DMS114 treated with DMSO at 0.1 percent for 48 hours (cell line): ENCODE data around the gene METTL2B.

ENCODE experiments used
- DNase-seq: peaks from one replicate; lab custom pipeline; 2025; ENCODE audit not compliant: unreplicated experiment; lab: John Stamatoyannopoulos, UW

METTL2B gene, protein sequence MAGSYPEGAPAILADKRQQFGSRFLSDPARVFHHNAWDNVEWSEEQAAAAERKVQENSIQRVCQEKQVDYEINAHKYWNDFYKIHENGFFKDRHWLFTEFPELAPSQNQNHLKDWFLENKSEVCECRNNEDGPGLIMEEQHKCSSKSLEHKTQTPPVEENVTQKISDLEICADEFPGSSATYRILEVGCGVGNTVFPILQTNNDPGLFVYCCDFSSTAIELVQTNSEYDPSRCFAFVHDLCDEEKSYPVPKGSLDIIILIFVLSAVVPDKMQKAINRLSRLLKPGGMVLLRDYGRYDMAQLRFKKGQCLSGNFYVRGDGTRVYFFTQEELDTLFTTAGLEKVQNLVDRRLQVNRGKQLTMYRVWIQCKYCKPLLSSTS

DNA sequence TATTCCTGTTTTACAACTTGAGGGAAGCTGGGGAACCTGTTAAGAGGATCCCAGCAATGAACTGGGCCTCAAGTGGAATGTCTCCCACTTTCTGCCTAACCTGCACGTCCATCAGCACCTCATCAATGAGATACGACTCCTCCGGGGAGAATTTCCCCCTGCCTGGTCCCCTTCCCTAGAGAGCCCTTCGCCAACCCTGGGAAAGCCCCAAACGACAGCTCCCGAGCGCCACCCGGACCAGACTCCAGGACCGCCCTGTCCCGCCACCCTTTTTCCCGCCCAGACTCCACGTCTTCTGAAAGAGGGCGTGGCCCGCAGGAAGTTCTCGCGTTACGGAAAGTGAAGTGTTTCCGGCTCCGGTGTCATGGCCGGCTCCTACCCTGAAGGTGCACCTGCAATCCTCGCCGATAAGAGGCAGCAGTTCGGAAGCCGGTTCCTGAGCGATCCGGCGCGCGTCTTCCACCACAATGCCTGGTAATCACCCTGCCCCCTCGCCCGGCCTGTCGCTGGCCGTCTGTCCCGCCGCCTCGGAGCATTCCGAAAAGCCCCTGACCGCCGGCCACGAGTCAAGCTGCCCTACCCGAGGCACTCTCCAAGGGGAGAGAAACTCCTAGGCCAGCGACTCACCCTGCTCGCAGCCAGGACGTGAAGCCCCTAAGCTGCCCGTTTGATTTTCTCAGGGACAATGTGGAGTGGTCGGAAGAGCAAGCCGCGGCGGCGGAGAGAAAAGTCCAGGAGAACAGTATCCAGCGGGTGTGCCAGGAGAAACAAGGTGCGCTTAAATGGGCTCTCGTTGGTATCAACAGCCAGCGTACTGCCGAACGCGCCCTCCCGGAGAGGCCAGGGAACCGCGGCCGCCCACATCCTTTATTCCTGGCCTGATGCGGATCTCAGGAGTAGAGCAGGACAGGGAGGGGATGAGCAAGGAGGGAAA, at the start of gene METTL2B:
Gene METTL2B, plus strand, starts transcription at position 347 of the 934 bp plus-strand sequence. Its CDS starts 18 bp downstream, at position 365.
- DNase-seq, result peak; percentile 86

GRCh38 chr7:128427289-128427891, 49.2 kb upstream of the METTL2B start:
- DNase-seq, result peak; percentile 46

DNA sequence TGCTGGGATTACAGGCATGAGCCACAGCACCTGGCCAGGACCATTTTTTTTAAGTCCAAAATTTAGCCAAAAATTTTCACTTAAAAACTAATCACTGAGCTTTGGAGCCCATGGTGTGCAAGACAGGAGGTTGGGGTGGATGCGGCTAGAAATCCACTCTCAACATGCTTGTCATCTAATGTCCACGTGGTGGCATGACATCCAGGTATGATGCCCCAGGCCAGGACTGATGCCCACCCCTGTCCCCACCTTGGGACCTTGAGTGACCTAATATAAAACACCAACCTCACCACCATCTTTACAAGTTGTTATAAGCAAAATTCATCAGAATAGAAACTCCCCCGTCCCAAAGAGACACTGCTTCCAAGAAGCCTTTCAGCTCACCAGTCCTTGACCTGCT, 46.3 kb upstream of the METTL2B start:
- no peak for DNase-seq

- no peak for DNase-seq
Measured at GRCh38 chr7:128431221-128431620, 45.3 kb upstream of the METTL2B start.

DNA sequence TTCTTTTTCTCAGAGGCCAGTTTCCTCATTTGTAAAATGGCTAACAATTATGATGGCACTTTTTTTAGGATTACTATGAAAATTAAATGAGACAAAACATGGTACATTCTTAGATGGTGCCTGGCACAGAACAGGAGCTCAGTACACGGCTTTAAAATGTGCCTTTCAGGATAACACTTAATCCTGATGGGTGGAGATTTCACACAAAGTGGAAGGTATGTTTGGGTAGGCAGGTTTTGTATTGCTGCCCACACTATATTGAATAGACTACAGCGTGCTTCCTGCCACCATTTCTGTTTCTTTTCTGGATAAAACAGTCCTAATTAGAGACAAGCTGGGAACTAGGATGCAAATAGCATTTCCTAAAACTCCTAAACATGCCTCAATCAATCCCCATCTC, 44.8 kb upstream of the METTL2B start:
- DNase-seq, result no peak

- DNase-seq, result no peak
Measured at GRCh38 chr7:128434413-128435326, 41.9 kb upstream of the METTL2B start.

- no peak for DNase-seq
Measured at GRCh38 chr7:128435327-128435686, 41.2 kb upstream of the METTL2B start.

DNA sequence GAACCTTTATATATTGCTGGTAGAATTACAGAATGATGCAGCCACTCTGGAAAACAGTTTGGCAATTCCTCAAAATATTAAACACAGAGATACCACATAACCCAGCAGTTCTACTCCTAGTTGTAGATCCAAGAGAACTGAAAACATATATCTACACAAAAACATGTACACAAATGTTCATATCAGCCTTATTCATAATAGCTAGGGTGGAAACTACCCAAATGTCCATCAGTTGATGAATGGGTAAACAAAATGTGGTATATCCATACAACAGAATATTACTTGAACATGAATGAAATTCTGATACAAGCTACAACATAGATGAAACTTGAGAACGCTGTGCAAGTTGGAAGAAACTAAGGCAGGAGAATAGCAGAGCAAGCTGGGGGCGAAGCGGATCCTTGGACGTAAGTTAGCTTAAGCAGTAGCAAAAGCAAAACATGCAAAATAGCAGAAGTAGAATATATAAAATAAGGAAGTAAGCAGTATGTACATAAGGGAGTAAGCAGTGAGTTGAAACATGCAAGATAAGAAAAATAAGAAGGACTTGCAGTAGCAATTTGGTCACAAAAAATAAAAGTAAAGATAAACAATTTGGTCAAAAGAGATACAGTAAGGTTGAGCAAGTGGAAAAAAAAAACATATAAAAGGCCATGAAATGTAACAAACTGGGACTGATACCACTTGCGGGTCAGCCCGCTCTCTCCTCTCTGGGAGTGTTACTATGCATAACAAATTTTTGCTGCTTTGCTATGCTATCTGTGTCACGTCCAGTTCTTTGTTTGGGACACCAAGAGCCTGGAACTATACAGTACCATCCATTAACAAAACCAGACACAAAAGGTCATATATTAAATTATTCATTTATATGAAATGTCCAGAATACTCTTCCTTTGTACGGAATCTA, 38.9 kb upstream of the METTL2B start:
- DNase-seq, result no peak

DNA sequence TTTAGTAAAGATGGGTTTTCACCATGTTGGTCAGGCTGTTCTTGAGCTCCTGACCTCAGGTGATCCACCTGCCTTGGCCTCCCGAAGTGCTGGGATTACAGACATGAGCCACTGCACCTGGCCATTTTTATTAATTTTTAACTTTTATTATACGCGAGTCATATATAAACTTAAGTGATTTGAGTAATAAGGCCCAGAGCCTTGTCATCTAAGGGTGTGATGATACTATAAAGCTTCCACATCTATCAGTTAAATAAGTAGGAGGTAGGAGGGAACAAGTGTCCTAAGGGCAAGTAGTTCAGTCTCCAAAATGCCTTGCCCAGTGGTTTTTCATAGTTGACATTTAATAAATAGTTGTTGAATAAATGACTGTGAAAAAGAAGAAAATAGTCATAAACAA, 34.2 kb upstream of the METTL2B start:
- DNase-seq, result no peak

- no peak for DNase-seq
Measured at GRCh38 chr7:128443831-128444600, 32.5 kb upstream of the METTL2B start.

- no peak for DNase-seq
Measured at GRCh38 chr7:128446306-128446705, 30.2 kb upstream of the METTL2B start.

DNA sequence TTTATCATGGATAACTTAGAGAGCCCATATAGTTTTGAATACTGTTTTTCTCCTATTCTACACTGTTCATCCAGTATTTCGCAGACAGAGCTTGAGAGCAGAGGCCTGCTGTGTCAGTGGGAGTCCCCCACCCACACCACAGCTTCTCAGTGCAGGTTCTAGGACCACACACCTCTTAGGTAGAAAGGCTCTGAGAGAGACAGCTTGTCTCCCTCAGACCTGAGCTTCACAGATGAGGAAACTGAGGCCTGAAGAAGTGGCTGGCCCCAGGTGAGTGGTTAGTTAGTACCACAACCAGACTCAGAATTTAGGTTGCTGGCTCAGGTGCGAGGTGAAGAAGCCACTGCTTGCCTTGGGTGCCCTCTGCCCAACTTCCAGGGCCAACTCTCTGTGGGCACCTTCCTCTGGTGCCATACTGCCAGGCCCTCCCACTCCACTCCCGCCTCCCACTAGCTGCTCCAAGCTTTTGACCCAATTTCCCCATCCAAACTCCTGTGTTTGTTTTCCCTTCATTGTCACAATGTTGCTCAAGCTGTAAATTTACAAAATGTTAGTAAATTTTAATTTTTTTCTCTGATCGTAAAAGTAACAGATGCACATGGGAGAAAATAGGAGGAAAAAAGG, 28.5 kb upstream of the METTL2B start:
- DNase-seq, result no peak

DNA sequence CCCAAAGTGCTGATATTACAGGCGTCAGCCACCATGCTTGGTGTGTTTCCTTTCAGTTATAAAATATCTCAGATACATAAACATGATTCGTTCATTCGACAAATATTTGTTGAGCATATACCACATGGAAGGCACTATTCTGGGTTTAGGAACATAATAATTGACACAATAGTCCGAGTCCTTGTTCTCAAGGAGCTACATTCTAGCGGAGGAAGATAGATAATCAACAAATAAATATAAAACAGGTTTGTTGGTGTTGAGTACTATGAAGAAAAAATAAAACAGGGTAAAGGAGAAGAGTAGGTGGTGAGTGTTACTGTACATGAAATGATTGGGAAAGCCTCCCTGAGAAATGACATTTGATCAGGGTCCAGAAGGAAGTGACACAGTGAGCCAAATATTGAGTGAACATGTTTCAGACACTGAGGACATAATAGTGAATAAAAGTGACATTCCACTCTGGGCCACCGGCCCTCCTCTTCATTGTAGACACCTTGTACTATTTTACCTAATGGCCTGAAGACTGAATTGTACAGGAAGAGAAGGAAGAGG, 27.7 kb upstream of the METTL2B start:
- DNase-seq, result no peak

DNA sequence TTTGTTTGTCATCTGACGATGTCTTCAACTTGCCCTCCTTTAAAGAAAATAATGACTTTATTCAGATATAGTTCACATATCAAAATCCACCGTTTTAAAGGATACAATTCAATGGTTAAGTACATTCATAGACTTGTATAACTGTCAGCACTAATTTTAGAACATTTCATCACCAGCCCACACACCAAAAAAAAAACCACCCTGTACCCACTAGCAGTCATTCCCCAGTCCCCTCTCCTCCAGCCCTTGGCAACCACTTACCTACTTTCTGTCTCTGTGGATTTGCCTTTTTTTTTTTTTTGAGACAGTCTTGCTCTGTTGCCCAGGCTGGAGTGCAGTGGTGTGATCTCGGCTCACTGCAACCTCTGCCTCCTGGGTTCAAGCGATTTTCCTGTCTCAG, 26.1 kb upstream of the METTL2B start:
- DNase-seq, result no peak

- DNase-seq, result no peak
Measured at GRCh38 chr7:128450913-128451312, 25.6 kb upstream of the METTL2B start.

GRCh38 chr7:128452552-128452951, 24.0 kb upstream of the METTL2B start:
- DNase-seq, result no peak

- DNase-seq, result no peak
Measured at GRCh38 chr7:128453836-128454804, 22.4 kb upstream of the METTL2B start.
